AG10803 (cell line): ENCODE measurements around the gene CAMK1D.
A peak's percentile ranks its signal among the peaks of the same experiment; 100 is the strongest.
"Not testable (repeated sequence)": the region's sequence is repeated elsewhere in the genome, so short reads cannot be mapped to it uniquely, and the experiment has no call there.

ENCODE experiments used
- DNase-seq: peaks from one replicate; pipeline ENCODE4 v3.0.0; 2010; ENCODE audit warnings: low read depth
- H3K4me3 ChIP-seq: 2 replicates; pipeline ENCODE4 v1.5.1; 2011; ENCODE audit warnings: mild to moderate bottlenecking, low read length, control low read depth
- TF ChIP-seq, protein P1 (sequence below): conservative IDR thresholded peaks from 2 replicates; pipeline ENCODE4 v1.5.1; 2011; ENCODE audit warnings: mild to moderate bottlenecking, low read length, control low read depth, inconsistent platforms

CAMK1D gene

GRCh38 chr10:12321641-12322040 is 27.7 kb upstream of the CAMK1D start:
- TF ChIP-seq, protein P1, sequence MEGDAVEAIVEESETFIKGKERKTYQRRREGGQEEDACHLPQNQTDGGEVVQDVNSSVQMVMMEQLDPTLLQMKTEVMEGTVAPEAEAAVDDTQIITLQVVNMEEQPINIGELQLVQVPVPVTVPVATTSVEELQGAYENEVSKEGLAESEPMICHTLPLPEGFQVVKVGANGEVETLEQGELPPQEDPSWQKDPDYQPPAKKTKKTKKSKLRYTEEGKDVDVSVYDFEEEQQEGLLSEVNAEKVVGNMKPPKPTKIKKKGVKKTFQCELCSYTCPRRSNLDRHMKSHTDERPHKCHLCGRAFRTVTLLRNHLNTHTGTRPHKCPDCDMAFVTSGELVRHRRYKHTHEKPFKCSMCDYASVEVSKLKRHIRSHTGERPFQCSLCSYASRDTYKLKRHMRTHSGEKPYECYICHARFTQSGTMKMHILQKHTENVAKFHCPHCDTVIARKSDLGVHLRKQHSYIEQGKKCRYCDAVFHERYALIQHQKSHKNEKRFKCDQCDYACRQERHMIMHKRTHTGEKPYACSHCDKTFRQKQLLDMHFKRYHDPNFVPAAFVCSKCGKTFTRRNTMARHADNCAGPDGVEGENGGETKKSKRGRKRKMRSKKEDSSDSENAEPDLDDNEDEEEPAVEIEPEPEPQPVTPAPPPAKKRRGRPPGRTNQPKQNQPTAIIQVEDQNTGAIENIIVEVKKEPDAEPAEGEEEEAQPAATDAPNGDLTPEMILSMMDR: no peak
- no peak for DNase-seq
- H3K4me3 ChIP-seq: no peak overlapping the region

DNA sequence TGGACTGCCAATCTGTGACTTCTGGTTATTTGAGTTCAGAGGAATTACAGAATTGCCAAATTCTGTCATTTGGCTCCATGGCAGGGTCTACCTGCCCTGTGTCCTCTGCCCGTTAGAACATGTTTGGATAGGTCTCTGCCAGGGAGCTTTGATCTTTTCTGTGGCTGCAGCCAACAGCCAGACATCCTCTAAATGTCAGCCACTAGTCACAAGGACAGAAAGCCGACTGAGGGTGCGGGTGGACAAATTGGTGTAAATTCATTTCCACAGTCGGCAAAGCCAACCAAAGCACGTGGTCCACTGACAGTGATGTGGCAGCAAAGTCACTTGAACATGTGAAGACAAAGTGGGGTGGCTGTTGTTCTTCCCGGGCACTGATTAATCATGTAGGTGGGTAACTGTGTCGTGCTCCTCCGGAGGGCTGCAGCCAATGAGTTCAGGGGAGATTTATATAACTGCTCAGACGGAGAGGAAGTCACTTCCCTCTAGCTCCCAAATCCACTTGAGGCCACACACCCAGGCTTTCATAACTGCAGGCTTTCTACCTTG is 26.7 kb upstream of the CAMK1D start:
- TF ChIP-seq, protein P1: no peak
- no peak overlapping the region for H3K4me3 ChIP-seq

GRCh38 chr10:12324530-12324929 is 24.8 kb upstream of the CAMK1D start:
- DNase-seq: no peak
- no peak overlapping the region for H3K4me3 ChIP-seq
- TF ChIP-seq, protein P1: no peak

More for the DNA sequence above, 26.7 kb upstream of the CAMK1D start:
- no peak for DNase-seq

- H3K4me3 ChIP-seq: no peak overlapping the region
- DNase-seq: no peak
- TF ChIP-seq, protein P1: no peak
Measured at GRCh38 chr10:12327074-12327473, 22.3 kb upstream of the CAMK1D start.

DNA sequence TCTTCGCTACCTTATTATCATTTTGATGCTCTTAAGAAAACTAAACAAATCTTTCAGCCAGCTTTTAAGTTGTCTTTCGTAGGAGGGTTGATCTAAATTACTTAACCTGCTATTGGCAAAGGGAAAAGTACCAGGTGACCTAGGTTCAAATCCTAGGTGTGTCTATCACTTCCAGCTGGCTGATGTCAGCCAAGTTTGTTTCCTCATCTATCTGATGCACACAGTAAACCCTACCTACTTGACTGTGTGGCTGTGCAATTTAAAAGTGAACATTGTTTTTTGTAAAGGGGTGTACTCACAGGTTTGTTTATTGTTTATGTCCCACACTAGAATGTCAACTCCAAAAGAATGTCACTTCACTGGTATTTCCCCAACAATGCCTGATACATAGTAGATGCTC is 21.9 kb upstream of the CAMK1D start:
- no peak for DNase-seq
- H3K4me3 ChIP-seq: no peak overlapping the region
- TF ChIP-seq, protein P1: no peak

DNA sequence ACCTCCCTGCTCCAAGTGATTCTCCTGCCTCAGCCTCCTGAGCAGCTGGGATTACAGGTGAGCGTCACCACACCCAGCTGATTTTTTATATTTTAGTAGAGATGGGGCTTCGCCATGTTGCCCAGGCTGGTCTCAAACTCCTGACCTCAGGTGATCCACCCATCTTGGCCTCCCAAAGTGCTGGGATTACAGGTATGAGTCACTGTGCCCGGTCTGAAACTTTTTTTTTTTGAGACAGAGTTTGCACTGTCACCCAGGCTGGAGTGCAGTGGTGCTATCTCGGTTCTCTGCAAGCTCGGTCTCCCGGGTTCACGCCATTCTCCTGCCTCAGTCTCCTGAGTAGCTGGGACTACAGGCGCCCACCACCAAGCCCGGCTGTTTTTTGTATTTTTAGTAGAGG is 21.0 kb upstream of the CAMK1D start:
- not testable (repeated sequence) for H3K4me3 ChIP-seq, DNase-seq

GRCh38 chr10:12332572-12333379 is 16.6 kb upstream of the CAMK1D start:
- TF ChIP-seq, protein P1: no peak
- H3K4me3 ChIP-seq: peak overlapping the region; percentile 38
- no peak for DNase-seq
